ENCODE measurements around the gene MGAT5.

Gene MGAT5

DNA sequence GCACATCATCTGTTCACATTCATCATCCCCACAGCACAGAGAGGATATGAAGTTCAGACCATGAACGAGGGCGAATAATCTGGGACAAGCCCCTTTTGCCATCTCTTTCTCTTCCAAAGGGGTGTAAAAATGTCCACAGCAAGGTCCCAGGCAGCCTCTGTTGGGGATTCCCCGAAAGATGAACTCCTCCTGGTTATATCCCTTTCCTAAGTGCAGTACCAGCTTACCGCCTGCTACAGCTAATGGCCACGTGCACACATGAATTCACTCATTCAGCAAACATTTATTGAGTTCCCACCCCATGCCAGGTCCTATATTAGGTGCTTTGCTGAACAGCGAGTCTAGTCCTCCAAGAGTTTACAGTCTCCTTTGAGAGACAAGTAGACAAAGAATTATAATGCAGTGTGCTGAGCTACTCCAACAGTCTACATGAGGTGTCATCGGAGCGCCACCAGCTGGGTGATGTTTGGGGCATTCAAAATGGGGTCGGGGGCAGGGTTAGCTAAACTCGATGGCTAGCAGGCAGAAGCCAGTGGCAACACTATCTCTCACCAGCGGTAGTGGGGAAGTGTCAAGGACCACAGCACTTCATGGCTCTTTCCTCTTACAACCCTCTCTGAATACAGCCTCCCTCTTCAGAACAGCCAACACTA lies 236.0 kb downstream of the MGAT5 start:
- DNase-seq: no peak

DNA sequence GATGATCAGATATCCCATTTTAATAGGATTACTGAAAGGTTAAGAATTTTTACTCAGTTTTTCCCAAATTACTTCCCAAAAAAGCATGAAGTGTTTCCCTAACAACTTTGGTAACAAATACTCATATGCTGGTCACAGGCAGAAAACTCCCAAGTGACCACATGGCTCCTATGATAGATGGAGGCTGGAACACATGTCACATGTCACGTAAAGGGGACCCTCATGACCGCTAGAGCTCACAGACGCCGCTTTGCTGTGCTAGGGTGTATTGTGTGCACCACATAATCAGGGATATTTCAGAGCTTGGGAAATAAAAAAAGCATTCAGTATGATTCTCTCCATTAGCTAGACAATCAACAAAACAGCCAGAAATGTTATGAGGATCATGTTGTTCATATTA lies 236.7 kb downstream of the MGAT5 start:
- DNase-seq: no peak

DNA sequence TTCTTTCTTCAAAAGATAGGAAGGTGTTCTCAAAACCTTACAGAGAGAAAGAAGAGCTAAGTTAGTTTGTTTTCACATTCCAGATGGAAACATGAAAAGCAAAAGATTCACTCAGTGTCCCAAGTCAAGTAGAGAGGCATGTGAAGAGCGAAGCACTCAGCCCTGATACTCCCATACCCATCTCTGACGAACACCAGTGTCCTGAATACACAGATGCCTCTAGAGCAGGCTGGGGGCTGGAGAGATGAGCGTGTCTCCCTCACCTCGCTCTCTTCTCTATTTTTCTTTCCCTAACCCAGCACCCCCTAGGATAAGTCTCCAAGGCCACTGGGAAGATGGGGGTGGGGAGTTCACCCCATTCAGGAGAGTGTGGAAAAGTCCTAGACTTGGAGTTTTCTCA lies 237.2 kb downstream of the MGAT5 start:
- DNase-seq: no peak

DNA sequence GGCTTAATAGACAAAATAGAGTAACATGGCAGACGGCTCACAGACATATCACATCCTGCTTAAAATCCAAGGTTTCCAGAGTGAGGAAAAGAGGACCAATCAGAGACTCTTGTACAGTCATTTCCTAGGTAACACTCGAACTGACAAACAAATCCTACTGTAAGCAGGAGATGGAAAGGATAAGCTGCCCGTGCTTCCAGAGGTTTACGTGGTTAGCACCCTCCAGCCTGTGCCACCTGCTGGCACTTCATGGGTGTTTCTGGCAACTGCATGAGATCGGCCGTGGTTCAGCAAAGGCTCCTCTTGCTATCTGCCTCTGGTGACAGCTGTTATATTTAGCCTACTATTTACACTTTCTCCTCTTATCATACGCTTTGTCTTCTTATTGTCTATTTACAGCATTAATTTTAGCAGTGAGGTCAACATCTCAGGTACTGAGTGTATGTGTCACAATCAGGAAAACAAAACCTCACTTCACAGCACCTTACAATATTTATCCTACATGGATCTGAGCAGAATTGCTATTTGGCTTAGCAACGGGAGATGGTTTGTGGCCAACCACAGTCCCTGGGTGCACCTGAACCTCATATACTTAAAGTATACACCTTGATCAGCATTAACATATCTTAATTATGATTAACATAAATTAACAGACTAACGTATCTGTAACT lies 238.0 kb downstream of the MGAT5 start:
- DNase-seq: peak; percentile 12

DNA sequence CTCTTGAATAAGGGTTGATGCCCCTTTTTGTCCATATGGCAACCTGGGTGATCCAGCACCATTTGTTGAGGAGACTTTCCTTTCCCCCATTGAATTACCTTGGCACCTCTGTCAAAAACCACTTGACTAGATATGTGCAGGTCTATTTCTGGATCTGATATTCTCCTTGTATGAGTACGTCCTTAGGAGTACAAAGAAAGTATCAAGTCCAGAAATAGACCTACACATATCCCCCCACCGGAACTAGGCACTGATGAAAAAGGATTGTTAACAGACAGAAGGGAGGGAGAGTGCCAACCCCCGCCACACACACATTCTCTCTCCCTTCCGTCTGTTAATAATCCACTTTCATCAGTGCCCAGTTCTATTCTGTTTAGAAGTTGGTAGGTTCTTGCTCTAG lies 239.9 kb downstream of the MGAT5 start:
- no peak for DNase-seq

DNA sequence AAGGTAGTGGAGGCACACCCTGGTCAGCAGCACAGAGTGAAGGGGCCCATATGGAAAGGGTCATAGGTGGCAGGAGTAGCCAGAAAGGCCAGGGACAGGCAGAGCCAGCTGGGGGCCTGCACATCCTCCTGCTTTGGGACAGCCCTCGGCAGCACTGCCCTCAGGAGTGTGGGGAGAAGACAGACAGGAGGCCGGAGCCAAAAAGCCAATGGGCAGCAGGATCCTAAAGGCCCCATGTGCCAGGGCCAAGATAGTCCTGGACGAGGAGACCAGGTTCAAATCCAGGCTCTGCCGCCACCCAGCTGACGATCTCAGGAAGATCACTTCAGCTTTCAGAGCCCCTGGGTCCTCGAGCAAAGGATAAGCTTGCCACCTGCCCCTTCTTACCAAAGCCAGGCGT lies 244.8 kb downstream of the MGAT5 start:
- no peak for DNase-seq

DNA sequence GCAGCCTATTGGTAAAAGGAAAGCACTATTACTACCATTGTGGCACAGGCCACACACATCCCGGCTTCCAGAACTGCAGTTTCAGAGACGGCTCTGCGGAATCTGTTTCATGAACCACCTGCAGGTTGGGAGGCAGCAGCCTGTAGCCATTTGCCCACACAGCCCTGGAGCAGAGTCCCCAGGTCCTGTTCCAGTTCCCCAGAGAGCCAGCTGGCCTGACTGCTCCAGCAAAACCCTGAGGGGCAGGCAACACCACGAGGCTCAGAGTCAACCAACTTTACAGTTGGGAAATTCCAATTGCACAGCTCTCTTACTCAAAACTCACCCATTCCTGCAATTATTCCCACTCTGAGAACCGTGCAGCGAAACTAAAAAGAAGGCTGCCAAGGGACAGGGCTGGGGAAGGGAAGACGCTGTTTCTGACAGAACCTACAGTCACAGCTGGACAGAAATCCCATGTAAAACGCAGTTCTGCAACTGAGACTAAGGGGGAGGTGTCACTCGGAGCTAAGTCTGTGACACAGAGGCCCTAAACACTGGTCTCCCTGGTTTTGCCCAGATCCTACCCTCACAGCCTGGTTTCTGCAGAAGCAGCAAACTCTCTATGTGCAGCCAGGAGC lies 245.5 kb downstream of the MGAT5 start:
- no peak for DNase-seq

DNA sequence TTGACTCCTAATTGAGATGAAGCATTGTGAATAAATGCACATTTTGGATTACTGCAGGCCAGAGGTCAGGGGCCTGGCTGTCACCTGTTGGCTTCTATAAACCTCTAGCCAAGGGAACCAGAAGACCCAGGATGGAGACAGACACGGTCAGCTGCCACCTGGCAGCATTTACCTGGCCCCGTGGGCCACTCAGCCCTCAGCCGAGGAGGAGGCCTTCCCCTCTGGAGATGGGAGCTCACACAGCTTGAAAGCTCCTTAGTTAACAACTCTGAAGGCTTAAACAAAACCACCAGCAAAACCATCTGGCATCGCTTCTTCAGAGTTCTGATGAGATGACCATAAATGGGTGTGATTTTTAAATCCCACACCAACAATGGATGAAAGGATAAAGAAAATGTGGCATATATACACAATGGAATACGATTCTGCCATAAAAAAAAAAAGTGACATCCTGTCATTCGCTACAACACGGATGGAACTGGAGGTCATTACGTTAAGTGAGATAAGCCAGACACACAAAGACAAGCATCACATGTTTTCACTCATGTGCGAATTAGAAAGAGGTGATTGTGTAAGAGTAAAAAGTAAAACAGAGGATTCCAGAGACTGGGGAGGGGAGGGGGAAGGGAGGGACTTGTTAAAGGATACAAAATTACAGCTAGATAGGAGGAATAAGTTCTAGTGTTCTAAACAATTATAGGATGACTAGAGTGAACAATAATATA lies 246.5 kb downstream of the MGAT5 start:
- DNase-seq: no peak

DNA sequence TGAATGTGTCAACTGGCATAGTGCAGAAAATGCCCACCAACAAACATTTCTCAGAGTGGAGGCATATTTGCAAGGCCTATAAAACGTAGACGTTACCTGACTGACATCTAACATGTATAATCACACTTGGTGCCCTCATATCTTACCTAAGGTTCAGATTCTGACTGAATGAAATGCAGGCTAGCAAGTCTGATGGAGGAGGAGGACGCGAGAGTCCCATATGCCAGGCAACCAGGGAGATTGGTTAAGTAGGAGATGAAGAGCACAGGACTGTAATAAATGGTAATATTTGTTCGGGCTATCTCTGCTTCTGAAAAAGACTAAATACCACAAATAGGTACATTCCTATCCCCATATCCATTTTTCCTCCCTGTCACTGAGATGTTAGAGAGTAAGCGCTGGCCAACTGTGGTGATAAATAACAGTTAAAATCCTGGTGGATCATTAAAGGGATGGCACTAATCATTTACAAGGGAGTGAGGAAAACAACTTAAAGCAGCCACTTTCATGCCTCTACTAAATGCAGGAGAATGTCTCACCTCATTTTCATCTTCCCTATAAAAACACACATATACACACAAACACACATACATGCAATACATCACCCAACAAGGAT lies 247.7 kb downstream of the MGAT5 start:
- DNase-seq: no peak

DNA sequence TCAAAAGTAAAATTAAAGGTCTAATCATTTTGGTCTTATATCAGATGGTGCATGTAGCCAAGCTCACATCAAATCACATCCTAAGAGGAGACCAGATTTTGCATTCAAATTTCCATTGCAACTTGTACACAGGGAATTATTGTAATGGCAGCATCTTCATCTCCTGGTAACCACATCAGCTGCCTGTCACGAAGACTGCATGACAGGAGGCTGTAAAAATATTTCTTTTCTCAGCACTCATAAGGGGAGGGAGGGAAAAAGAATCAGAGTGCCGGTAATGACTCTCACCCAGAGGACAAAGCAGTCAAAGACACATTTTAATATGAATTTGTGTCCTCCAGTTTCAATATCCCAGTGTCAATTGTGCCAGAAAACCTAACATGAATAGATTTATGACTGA lies 248.2 kb downstream of the MGAT5 start:
- no peak for DNase-seq
